HCT116 (cell line): ENCODE data around the gene EHD3. TPM values are rescaled to one million over a fixed set of nuclear protein-coding genes. Genes with fewer than 3 reads are reported as not detected.

Experiments used
- ATAC-seq: fragments of 200-7000 bp; cut with Tn5 transposase; 2 replicates; pipeline ENCODE4 v1.9.1; 2020; ENCODE audit warnings: mild to moderate bottlenecking, moderate library complexity
- BruUV-seq: library from RNA; stranded (reverse); fragments of 400-500 nt; replicated peaks from 2 replicates; lab custom pipeline; 2021; lab: Mats Ljungman, UMichigan
- CTCF ChIA-PET: fragments of 300-600 bp; sonication (Branson Sonifier 250); formaldehyde crosslinking; loops from one replicate; lab custom pipeline; 2021; ENCODE audit warnings: antibody characterized with exemption; lab: Charles Lee
- POLR2A ChIA-PET: fragments of 300-600, 350-600 bp; sonication (Branson Sonifier 250); formaldehyde crosslinking; loops from one replicate; lab custom pipeline; 2021; ENCODE audit warnings: antibody characterized with exemption; lab: Charles Lee
- RAD21 ChIA-PET, 2 experiments: fragments of 300-600 bp; sonication (Branson Sonifier 250); formaldehyde crosslinking; loops; one replicate each; lab custom pipeline; 2023; ENCODE audit warnings: low total read pairs in 2 of 2; ENCODE audit not compliant: uncharacterized antibody in 2 of 2, unreplicated experiment in 2 of 2, low non-redundant PET in 1 of 2; lab: Charles Lee
- DNase-seq: peaks from one replicate; pipeline ENCODE4 v3.0.0-alpha.2; 2010; ENCODE audit warnings: low read depth, low spot score
- H2AFZ ChIP-seq: fragments of 200-600 bp; shearing (Covaris generic), sonication (generic); 2 replicates; pipeline ENCODE4 v1.6.1; 2017; ENCODE audit warnings: low read depth, mixed run types, mixed read lengths, antibody characterized with exemption, low read length; ENCODE audit not compliant: poor library complexity, severe bottlenecking
- H3K27ac ChIP-seq: 2 replicates; pipeline ENCODE4 v1.5.1; 2012; ENCODE audit warnings: low read depth, low read length
- H3K27me3 ChIP-seq: fragments of 200-600 bp; sonication (generic); 2 replicates; pipeline ENCODE4 v1.6.1; 2016; ENCODE audit warnings: mixed run types, low read length, mixed read lengths; ENCODE audit not compliant: insufficient read depth
- H3K36me3 ChIP-seq, 2 experiments: fragments of 200-500 bp in 1 of 2; fragments of 200-600 bp in 1 of 2; sonication (Bioruptor generic) in 1 of 2; sonication (generic) in 1 of 2; 2 replicates each; pipeline versions ENCODE4 v1.5.1 to v1.6.1; 2014 to 2016; ENCODE audit warnings: low read length in 2 of 2, inconsistent platforms in 1 of 2, mixed read lengths in 1 of 2, mixed run types in 1 of 2; ENCODE audit not compliant: insufficient read depth in 2 of 2, control insufficient read depth in 1 of 2
- H3K4me1 ChIP-seq, 2 experiments: fragments of 200-600 bp in 1 of 2; sonication (generic) in 1 of 2; 2 replicates each; pipeline versions ENCODE4 v1.5.1 to v1.6.1; 2012 to 2017; ENCODE audit warnings: low read length in 2 of 2, inconsistent platforms in 1 of 2, mild to moderate bottlenecking in 1 of 2, mixed read lengths in 1 of 2, mixed run types in 1 of 2, moderate library complexity in 1 of 2; ENCODE audit not compliant: insufficient read depth in 2 of 2, control insufficient read depth in 1 of 2
- H3K4me2 ChIP-seq: fragments of 200-600 bp; sonication (generic); 2 replicates; pipeline ENCODE4 v1.6.1; 2017; ENCODE audit warnings: mixed run types, low read length, mixed read lengths
- H3K4me3 ChIP-seq, 2 experiments: fragments of 200-600 bp in 1 of 2; sonication (generic) in 1 of 2; replicated peaks in 1 of 2; 2 replicates each; pipeline ENCODE4 v1.5.1; 2011 to 2016; ENCODE audit warnings: low read length in 2 of 2, control low read depth in 1 of 2, low read depth in 1 of 2, mild to moderate bottlenecking in 1 of 2, mixed read lengths in 1 of 2, mixed run types in 1 of 2
- H3K79me2 ChIP-seq: fragments of 200-600 bp; sonication (generic); 2 replicates; pipeline ENCODE4 v1.6.1; 2017; ENCODE audit warnings: mild to moderate bottlenecking, mixed run types, low read length, moderate library complexity, mixed read lengths; ENCODE audit not compliant: insufficient read depth
- H3K9ac ChIP-seq: fragments of 200-600 bp; sonication (generic); 2 replicates; pipeline ENCODE4 v1.6.1; 2016; ENCODE audit warnings: low read length, mixed read lengths
- H3K9me2 ChIP-seq: fragments of 200-600 bp; sonication (generic), shearing (Covaris generic); 2 replicates; pipeline ENCODE4 v1.6.1; 2017; ENCODE audit warnings: mixed run types, mild to moderate bottlenecking, moderate library complexity; ENCODE audit not compliant: insufficient read depth
- H3K9me3 ChIP-seq, 2 experiments: fragments of 200-500 bp in 1 of 2; fragments of 200-600 bp in 1 of 2; sonication (Bioruptor generic) in 1 of 2; sonication (generic) in 1 of 2; 2 replicates each; pipeline ENCODE4 v1.6.1; 2014 to 2017; ENCODE audit warnings: low read length in 2 of 2, mixed read lengths in 2 of 2, inconsistent platforms in 1 of 2, low read depth in 1 of 2, mild to moderate bottlenecking in 1 of 2, mixed run types in 1 of 2, moderate library complexity in 1 of 2; ENCODE audit not compliant: control insufficient read depth in 1 of 2, insufficient read depth in 1 of 2
- H4K20me1 ChIP-seq: fragments of 200-600 bp; sonication (generic), shearing (Covaris generic); 2 replicates; pipeline ENCODE4 v1.6.1; 2017; ENCODE audit warnings: mixed run types, mild to moderate bottlenecking, moderate library complexity; ENCODE audit not compliant: insufficient read depth
- MAX ChIP-seq: IDR thresholded peaks from 2 replicates; pipeline ENCODE4 v1.6.1; 2012
- TCF7L2 ChIP-seq: IDR thresholded peaks from 2 replicates; pipeline ENCODE4 v1.7.0; 2011; ENCODE audit warnings: borderline replicate concordance, inconsistent platforms; ENCODE audit not compliant: insufficient read depth, insufficient read length; ENCODE audit errors: extremely low read depth
- intact Hi-C: fragments of 100-400 bp; cut with micrococcal nuclease; formaldehyde crosslinking; loops from 2 replicates; pipeline ENCODE4 v1.10.0; 2022
- total RNA-seq: library from RNA; stranded (reverse); gene quantifications from one replicate; pipeline ENCODE4 v1.2.1, GENCODE V29; 2021; ENCODE audit not compliant: unreplicated experiment
- TF ChIP-seq, protein P1 (sequence below), 3 experiments: fragments of 200-600 bp in 1 of 3; sonication (generic) in 1 of 3; IDR thresholded peaks in 2 of 3; conservative IDR thresholded peaks in 1 of 3; 2 replicates each; pipeline ENCODE4 v1.5.1; 2012 to 2017; ENCODE audit warnings: low read depth in 2 of 3, low read length in 2 of 3, antibody characterized with exemption in 1 of 3, borderline replicate concordance in 1 of 3, control low read depth in 1 of 3, mild to moderate bottlenecking in 1 of 3, mixed read lengths in 1 of 3, mixed run types in 1 of 3, moderate library complexity in 1 of 3; ENCODE audit not compliant: insufficient read depth in 1 of 3
- TF ChIP-seq, protein P2 (sequence below): IDR thresholded peaks from 2 replicates; pipeline ENCODE4 v1.6.1; 2012

Gene EHD3
- total RNA-seq, 1 experiment from 2014 or later, result not detected

GRCh38 chr2:31196622-31197021 is 37.3 kb upstream of the EHD3 start (continued):
- TF ChIP-seq, protein P1, sequence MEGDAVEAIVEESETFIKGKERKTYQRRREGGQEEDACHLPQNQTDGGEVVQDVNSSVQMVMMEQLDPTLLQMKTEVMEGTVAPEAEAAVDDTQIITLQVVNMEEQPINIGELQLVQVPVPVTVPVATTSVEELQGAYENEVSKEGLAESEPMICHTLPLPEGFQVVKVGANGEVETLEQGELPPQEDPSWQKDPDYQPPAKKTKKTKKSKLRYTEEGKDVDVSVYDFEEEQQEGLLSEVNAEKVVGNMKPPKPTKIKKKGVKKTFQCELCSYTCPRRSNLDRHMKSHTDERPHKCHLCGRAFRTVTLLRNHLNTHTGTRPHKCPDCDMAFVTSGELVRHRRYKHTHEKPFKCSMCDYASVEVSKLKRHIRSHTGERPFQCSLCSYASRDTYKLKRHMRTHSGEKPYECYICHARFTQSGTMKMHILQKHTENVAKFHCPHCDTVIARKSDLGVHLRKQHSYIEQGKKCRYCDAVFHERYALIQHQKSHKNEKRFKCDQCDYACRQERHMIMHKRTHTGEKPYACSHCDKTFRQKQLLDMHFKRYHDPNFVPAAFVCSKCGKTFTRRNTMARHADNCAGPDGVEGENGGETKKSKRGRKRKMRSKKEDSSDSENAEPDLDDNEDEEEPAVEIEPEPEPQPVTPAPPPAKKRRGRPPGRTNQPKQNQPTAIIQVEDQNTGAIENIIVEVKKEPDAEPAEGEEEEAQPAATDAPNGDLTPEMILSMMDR (IDR thresholded peaks at IDR 0.05 in 2 of 3, conservative IDR thresholded peaks at IDR 0.05 in 1 of 3; ENCODE audit: borderline replicate concordance in 1 of 3, insufficient read depth in 1 of 3, low read depth in 2 of 3, low read length in 2 of 3), result no peak
- TF ChIP-seq, protein P2, sequence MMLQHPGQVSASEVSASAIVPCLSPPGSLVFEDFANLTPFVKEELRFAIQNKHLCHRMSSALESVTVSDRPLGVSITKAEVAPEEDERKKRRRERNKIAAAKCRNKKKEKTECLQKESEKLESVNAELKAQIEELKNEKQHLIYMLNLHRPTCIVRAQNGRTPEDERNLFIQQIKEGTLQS, result no peak
- no peak for TF ChIP-seq MAX
- TF ChIP-seq, all 23 proteins: peak for 0

DNA sequence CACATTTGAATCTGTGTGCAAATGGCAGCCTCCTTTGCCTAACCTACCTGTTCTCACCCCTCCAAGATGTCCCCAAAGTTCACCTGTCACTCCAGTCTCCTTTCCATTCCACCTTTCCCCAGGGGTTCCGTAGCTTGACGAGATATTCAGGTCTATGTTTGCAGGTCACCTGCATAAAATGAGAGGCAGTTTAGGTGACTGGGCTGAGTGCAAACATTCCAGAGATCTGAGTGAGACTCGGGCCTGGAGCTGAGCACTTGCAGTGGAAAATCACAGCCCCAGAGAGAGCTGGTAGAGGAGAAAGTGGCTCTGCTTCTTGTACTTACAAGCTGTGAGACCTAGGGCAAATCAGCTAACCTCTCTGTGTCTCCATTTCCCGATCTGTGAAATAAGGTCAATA is 36.8 kb upstream of the EHD3 start:
- Histone ChIP-seq H3K27me3 (peaks cover 12% of the 10 kb centered on the region; the same call in 1 of the 2 replicates), H3K9me3 (no peaks in the 10 kb centered on the region), H3K4me1 (no peaks in the 10 kb centered on the region), H3K4me3 (no peak overlapping the region), H3K79me2 (no peaks in the 10 kb centered on the region), H4K20me1 (no peaks in the 10 kb centered on the region), H3K9me2 (no peaks in the 10 kb centered on the region), H3K36me3 (no peaks in the 10 kb centered on the region), H3K4me2 (no peak overlapping the region), H3K9ac (no peak overlapping the region), H3K27ac (no peak overlapping the region), H2AFZ (no peak overlapping the region)
- ChIA-PET CTCF (no interaction called here), RAD21 (no interaction called here), POLR2A (no interaction called here)
- ATAC-seq (no peak), DNase-seq (no peak)
- TF ChIP-seq, protein P1 (IDR thresholded peaks at IDR 0.05 in 2 of 3, conservative IDR thresholded peaks at IDR 0.05 in 1 of 3; ENCODE audit: borderline replicate concordance in 1 of 3, insufficient read depth in 1 of 3, low read depth in 2 of 3, low read length in 2 of 3), result no peak
- no peak for TF ChIP-seq TCF7L2
- intact Hi-C loops, result no loop called here
- no TSS peak for BruUV-seq
